ENCODE data around the gene ATP5PD. TPM values are rescaled to one million over a fixed set of nuclear protein-coding genes. Genes with fewer than 3 reads are reported as not detected.

The ATP5PD gene
- total RNA-seq, 1 experiment from 2014 or later, result 601 TPM

DNA sequence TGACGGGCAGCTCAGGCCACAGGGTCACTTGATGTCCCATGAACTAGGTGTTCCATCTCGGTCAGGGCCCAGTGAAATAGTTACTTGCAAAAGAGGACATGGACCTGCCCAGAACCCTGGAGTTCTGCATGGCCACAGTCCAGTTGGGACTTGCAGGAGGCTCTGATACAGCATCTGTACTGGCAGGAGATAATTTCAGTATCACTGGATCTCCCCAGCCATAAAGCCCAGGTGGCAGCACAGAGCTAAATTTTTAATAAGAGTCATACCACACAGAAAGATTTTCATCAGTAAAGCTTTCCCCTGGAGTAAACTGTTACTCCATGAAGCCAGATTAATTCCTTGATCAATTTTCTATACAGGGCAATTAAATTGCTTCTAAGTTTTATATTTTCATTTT, 23.0 kb upstream of the ATP5PD start:
- Histone ChIP-seq H3K27ac (no peak overlapping the region), H3K4me3 (no peak overlapping the region), H3K4me1 (replicated peaks) (no peaks in the 10 kb centered on the region), H3K27me3 (replicated peaks) (no peaks in the 10 kb centered on the region), H3K9me3 (replicated peaks) (no peaks in the 10 kb centered on the region), H3K36me3 (peaks cover 7% of the 10 kb centered on the region)
- DNase-seq (ENCODE audit: low read depth in 1 of 2, low spot score in 2 of 2), result no peak

DNA sequence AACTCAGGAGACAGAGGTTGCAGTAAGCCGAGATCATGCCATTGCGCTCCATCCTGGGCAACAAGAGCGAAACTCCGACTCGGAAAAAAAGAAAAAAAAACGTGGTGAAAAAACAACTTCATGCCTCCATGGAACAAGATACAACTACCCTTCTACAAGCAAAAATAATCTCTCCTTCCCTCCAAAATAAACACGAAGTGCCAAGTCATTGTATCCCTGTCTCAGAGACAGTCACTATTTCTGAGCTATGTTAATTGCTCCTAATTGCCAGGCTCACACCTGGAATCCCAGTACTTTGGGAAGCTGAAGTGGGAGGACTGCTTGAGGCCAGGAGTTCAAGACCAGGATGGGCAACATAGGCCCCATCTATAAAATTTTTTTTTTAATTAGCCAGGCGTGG, 22.0 kb upstream of the ATP5PD start:
- no peak for DNase-seq (ENCODE audit: low read depth in 1 of 2, low spot score in 2 of 2)
- H3K27me3 ChIP-seq (replicated peaks), result no peaks in the 10 kb centered on the region
- peaks cover 17% of the 10 kb centered on the region for H3K36me3 ChIP-seq
- no peak overlapping the region for H3K27ac ChIP-seq
- H3K4me1 ChIP-seq (replicated peaks), result no peaks in the 10 kb centered on the region
- no peaks in the 10 kb centered on the region for H3K9me3 ChIP-seq (replicated peaks)
- no peak overlapping the region for H3K4me3 ChIP-seq

DNA sequence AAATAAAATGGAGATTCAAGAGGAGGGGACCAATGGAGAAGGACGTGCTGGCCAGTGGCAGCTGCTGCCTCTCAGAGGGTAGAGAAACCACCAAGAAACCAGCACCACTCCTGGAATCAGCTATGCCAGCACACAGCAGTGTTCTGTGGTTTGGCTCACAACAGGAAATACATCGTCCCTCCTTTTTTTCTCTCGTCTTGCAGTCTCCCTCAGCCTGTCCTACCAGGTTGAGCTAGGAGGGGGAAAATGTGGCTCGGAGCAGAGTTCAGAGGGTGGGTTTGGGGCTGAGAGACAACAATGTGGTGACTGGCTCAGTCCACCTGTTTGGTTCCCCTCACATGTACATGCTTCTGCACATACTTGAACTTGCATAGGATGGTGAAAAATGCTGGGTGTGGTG, 21.1 kb upstream of the ATP5PD start:
- Histone ChIP-seq H3K36me3 (peaks cover 26% of the 10 kb centered on the region), H3K27me3 (replicated peaks) (no peaks in the 10 kb centered on the region), H3K4me1 (replicated peaks) (no peaks in the 10 kb centered on the region), H3K27ac (no peak overlapping the region), H3K4me3 (no peak overlapping the region), H3K9me3 (replicated peaks) (no peaks in the 10 kb centered on the region)
- DNase-seq (ENCODE audit: low read depth in 1 of 2, low spot score in 2 of 2), result no peak

- Histone ChIP-seq H3K36me3 (peaks cover 47% of the 10 kb centered on the region), H3K4me3 (no peak overlapping the region), H3K9me3 (replicated peaks) (no peaks in the 10 kb centered on the region), H3K27ac (no peak overlapping the region), H3K27me3 (replicated peaks) (no peaks in the 10 kb centered on the region), H3K4me1 (replicated peaks) (no peaks in the 10 kb centered on the region)
- no peak for DNase-seq (ENCODE audit: low read depth in 1 of 2, low spot score in 2 of 2)
Observed at GRCh38 chr17:75065562-75066151, 18.9 kb upstream of the ATP5PD start.

GRCh38 chr17:75064867-75065561, 18.2 kb upstream of the ATP5PD start:
- Histone ChIP-seq H3K27ac (no peak overlapping the region), H3K36me3 (peaks cover 54% of the 10 kb centered on the region), H3K27me3 (replicated peaks) (no peaks in the 10 kb centered on the region), H3K4me1 (replicated peaks) (no peaks in the 10 kb centered on the region), H3K9me3 (replicated peaks) (no peaks in the 10 kb centered on the region), H3K4me3 (no peak overlapping the region)
- no peak for DNase-seq (ENCODE audit: low read depth in 1 of 2, low spot score in 2 of 2)

- Histone ChIP-seq H3K4me3 (no peak overlapping the region), H3K27ac (no peak overlapping the region), H3K4me1 (replicated peaks) (no peaks in the 10 kb centered on the region), H3K9me3 (replicated peaks) (no peaks in the 10 kb centered on the region), H3K27me3 (replicated peaks) (no peaks in the 10 kb centered on the region), H3K36me3 (peaks cover 58% of the 10 kb centered on the region)
- no peak for DNase-seq (ENCODE audit: low read depth in 1 of 2, low spot score in 2 of 2)
Observed at GRCh38 chr17:75064460-75064859, 17.7 kb upstream of the ATP5PD start.

DNA sequence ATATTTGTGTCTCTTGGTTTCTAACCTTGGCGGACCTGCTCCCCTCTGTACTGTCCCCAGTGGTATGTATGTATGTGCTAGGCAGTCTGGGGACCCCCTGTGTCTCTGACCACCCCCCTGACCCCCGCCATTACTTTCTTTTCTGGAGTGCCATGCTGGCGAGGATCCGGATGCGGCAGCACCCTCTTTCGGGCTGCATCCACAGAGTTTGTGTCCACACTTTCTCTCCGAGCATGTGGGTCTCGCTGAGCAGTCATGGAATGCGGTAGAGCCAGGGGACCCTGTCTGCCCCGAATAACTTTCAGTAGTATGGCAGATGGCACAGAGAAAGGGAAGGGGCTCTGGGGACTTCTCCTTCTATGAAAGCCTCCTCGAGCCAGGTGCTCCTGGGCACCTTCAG, 17.3 kb upstream of the ATP5PD start:
- Histone ChIP-seq H3K36me3 (peaks cover 60% of the 10 kb centered on the region), H3K4me1 (replicated peaks) (no peaks in the 10 kb centered on the region), H3K27ac (no peak overlapping the region), H3K9me3 (replicated peaks) (no peaks in the 10 kb centered on the region), H3K4me3 (no peak overlapping the region), H3K27me3 (replicated peaks) (no peaks in the 10 kb centered on the region)
- no peak for DNase-seq (ENCODE audit: low read depth in 1 of 2, low spot score in 2 of 2)

- H3K36me3 ChIP-seq, result peaks cover 60% of the 10 kb centered on the region
- H3K4me3 ChIP-seq, result no peak overlapping the region
- H3K9me3 ChIP-seq (replicated peaks), result no peaks in the 10 kb centered on the region
- no peaks in the 10 kb centered on the region for H3K4me1 ChIP-seq (replicated peaks)
- H3K27ac ChIP-seq, result no peak overlapping the region
- no peaks in the 10 kb centered on the region for H3K27me3 ChIP-seq (replicated peaks)
- no peak for DNase-seq (ENCODE audit: low read depth in 1 of 2, low spot score in 2 of 2)
Observed at GRCh38 chr17:75063626-75064025, 16.9 kb upstream of the ATP5PD start.

DNA sequence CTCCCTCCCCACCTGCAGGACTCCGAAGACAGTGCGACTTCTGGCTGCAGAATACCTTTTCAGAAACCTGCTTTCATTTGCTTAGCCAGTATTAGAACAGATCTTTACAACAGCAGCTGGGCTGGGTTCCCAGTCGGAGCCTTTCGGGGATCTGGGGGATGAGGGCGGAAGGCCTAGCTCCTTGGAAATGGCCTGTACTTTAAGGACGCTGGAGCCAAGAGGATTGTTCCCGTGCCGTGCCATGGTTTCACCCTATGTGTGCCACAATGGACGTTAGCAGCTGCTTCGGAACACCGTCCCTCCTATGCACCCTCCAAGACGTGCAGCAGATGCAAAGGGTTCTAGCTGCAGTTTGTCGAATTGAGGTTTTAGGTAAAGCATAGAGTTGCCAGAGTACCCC, 16.4 kb upstream of the ATP5PD start:
- Histone ChIP-seq H3K36me3 (peaks cover 60% of the 10 kb centered on the region), H3K9me3 (replicated peaks) (no peaks in the 10 kb centered on the region), H3K4me3 (no peak overlapping the region), H3K4me1 (replicated peaks) (no peaks in the 10 kb centered on the region), H3K27me3 (replicated peaks) (no peaks in the 10 kb centered on the region), H3K27ac (no peak overlapping the region)
- no peak for DNase-seq (ENCODE audit: low read depth in 1 of 2, low spot score in 2 of 2)

DNA sequence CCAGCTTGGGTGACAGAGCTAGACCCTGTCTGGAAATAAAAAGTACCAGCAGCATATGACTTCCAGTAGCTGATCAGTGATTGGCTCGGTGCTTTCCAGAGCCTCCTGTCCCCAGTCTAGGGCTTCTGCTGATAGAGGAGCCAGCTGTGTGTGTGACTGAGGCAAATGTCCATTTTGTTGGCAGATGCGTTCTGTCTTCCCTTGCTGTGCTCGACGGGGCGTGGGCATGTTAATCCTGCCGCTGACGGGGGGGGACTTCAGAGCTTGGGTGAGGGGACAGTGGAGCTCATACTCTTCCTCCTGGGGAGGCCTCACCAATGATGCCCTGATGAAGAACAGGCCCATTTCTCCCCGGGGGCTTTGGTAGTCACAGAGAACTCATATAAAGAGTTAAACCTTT, 14.8 kb upstream of the ATP5PD start:
- DNase-seq (ENCODE audit: low read depth in 1 of 2, low spot score in 2 of 2), result no peak
- H3K4me1 ChIP-seq (replicated peaks), result no peaks in the 10 kb centered on the region
- no peaks in the 10 kb centered on the region for H3K27me3 ChIP-seq (replicated peaks)
- H3K4me3 ChIP-seq, result no peak overlapping the region
- H3K9me3 ChIP-seq (replicated peaks), result no peaks in the 10 kb centered on the region
- H3K36me3 ChIP-seq, result peaks cover 70% of the 10 kb centered on the region
- no peak overlapping the region for H3K27ac ChIP-seq

DNA sequence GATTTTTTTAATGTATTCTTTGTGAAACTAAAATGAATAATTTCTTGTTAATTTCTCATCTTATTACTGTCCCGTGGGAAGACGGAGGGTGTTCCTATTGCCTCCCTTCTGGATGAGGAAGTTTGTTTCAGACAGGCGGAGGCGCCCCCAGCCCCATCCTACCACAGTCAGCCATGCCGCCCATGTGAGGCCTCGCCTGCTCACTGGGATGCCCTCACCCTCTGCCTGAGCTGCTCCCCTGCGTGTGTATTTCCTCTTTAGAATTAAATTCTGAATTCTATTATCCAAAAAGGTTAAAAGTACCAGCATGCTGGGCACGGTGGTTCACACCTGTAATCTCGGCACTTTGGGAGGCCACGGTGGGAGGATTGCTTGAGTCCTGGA, 14.3 kb upstream of the ATP5PD start:
- H3K4me1 ChIP-seq (replicated peaks), result no peaks in the 10 kb centered on the region
- H3K27me3 ChIP-seq (replicated peaks), result no peaks in the 10 kb centered on the region
- H3K27ac ChIP-seq, result no peak overlapping the region
- H3K9me3 ChIP-seq (replicated peaks), result no peaks in the 10 kb centered on the region
- peaks cover 76% of the 10 kb centered on the region for H3K36me3 ChIP-seq
- no peak overlapping the region for H3K4me3 ChIP-seq
- no peak for DNase-seq (ENCODE audit: low read depth in 1 of 2, low spot score in 2 of 2)

DNA sequence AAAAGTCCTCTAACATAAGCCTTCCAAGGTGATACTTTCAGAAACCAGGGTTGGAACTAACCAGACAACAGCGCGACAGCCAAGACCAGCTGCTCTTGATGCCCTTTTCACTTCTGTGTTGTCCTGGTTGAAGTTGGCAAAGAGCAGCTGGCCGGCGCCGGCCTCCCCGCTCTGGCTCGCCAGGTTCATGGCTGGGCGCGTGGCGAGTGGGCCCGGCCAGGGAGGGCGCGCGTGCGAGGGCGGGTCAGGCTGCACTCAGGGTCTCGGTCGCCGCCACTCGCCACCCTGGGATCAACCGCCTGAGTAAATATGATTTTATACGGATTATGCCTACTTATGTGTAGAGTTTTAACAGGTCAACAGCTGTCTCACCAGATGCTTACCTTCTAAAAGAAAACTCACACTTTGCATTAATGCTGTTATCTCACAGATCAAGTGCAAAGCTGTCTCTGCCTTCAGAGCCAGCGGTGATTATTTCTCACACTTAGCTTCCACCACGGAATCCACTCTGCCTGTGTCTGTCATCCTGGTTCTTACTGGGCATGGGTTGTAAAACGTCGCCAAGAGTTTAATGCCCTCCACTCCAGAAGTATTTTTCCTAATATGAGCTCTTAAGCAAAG, 13.8 kb upstream of the ATP5PD start:
- Histone ChIP-seq H3K27me3 (replicated peaks) (no peaks in the 10 kb centered on the region), H3K36me3 (peaks cover 78% of the 10 kb centered on the region), H3K4me3 (no peak overlapping the region), H3K4me1 (replicated peaks) (no peaks in the 10 kb centered on the region), H3K9me3 (replicated peaks) (no peaks in the 10 kb centered on the region), H3K27ac (no peak overlapping the region)
- DNase-seq (ENCODE audit: low read depth in 1 of 2, low spot score in 2 of 2), result no peak

DNA sequence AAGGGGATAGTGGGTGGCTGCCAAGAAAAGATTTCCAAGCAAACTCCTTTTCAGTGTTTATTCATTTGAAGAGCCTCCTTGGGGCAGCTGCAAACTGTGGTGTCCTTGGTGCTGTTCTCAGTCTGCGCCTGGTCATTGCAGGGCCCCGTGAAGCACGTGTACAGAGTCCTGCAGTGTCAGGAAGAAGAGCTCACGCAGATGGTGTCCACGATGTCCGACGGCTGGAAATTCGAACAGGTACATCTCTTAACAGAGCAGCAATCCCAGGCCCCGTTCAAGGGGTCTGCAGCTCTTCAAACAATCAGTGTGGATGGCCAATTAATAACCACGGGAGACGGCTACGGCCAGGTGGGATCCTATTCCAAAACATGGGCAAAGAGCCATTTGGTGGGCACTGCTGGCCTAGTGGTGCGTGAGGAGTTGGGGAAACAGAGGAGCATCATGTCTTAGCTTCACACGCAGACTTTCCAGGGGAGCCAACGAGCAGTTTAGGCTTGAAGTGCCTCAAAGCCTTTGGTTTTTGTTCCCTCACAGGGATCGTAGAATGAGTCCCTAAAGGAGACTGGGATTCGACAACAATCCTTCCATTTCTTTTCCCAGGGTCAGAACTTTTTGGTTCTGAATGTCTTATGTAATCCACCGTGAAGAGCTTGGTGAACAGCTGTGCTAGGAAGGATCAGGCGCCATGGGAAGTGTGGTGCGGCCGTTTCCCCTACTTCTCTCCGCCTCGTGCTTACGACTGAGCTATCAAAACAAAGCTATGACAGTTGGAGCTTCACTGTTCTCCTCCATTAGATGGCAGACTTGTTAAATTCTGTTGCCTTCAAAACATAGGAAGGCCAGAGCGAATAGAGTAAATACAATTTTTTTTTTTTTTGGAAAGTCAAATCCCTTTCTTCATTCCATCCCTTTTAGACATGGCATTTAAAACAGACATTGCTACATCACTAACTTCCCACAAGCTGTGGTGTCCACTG, 12.9 kb upstream of the ATP5PD start:
- peak in 1 of 2 experiments; percentile 42 for DNase-seq (ENCODE audit: low read depth in 1 of 2, low spot score in 2 of 2)
- Histone ChIP-seq H3K27ac (no peak overlapping the region), H3K36me3 (peaks cover 78% of the 10 kb centered on the region), H3K27me3 (replicated peaks) (no peaks in the 10 kb centered on the region), H3K4me3 (no peak overlapping the region), H3K9me3 (replicated peaks) (no peaks in the 10 kb centered on the region), H3K4me1 (replicated peaks) (no peaks in the 10 kb centered on the region)

DNA sequence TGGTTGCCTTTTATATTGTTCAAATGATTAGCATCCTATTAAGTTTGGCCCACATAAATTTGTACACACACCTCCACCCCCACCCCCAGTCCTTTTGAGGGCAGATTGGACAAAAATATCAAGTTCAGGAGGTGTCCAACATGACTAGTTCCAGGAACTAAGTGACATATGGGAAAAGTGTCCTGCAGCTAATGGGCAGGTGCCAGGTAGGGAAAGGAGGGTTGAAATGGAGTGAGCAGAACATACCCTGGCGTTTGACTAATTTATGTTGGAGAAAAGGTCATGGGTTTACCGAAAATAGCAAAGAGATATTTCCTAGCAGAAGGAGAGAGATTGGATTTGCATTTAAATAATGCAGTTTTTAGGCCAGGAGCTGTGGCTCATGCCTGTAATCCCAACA, 5.2 kb upstream of the ATP5PD start:
- H3K27ac ChIP-seq, result no peak overlapping the region
- DNase-seq (ENCODE audit: low read depth in 1 of 2, low spot score in 2 of 2), result no peak
- H3K36me3 ChIP-seq, result peaks cover 67% of the 10 kb centered on the region
- no peaks in the 10 kb centered on the region for H3K9me3 ChIP-seq (replicated peaks)
- H3K27me3 ChIP-seq (replicated peaks), result no peaks in the 10 kb centered on the region
- H3K4me1 ChIP-seq (replicated peaks), result peaks cover 13% of the 10 kb centered on the region
- H3K4me3 ChIP-seq, result no peak overlapping the region
